ENCODE measurements around the gene MYO18B. TPM values are rescaled to one million over a fixed set of nuclear protein-coding genes. Genes with fewer than 3 reads are reported as not detected.

The MYO18B gene
- total and polyA plus RNA-seq, 2 of the 4 experiments (the other 2 are of a cell fraction) = under 0.01 TPM; not detected in 1

DNA sequence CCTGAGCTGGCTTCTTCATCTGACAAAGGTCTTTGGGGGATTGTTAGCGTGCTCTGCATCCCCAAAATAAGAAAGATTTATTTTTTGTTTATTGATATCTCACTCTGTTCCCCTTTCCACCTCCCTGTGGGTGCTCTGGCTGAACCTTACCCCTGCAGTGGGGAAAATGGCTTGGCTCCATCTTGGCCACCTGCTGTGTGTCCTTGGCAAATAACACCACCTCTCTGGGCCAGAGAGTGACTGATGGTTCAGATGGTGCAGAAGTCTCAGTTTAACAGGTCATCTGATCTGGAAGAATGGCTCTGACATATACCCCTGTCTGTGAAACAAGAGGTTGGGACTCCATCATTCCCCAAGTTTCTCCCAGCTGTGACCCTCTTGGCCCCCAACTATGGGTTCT, 157.6 kb downstream of the MYO18B start:
- H2BK20ac ChIP-seq (ENCODE audit: low read depth, low read length) = no peak overlapping the region
- no peak overlapping the region for H3K4ac ChIP-seq (ENCODE audit: low read depth, low read length)
- H2BK5ac ChIP-seq (ENCODE audit: low read depth, low read length, poor library complexity, severe bottlenecking) = no peak overlapping the region
- H3K9ac ChIP-seq (ENCODE audit: low read depth, low read length) = no peak overlapping the region
- no TSS peak for BruUV-seq (replicated peaks)
- H2BK15ac ChIP-seq (ENCODE audit: low read depth, low read length) = no peak overlapping the region
- intact Hi-C loops (cut with micrococcal nuclease) (no loop called here), dilution Hi-C loops (cut with HindIII; ENCODE audit: low sequenced_read_pairs, unreplicated experiment) (no loop called here), in situ Hi-C loops (cut with MboI; ENCODE audit: low sequenced_read_pairs) (no loop called here)
- ATAC-seq (ENCODE audit: low read depth) (no peak), DNase-seq (no peak)
- H4K91ac ChIP-seq (ENCODE audit: insufficient read depth, low read depth, low read length) = no peak overlapping the region
- H3K79me1 ChIP-seq (ENCODE audit: low read depth in 1 of 2, low read length in 2 of 2) = no peaks in the 10 kb centered on the region
- no CpG with 5 or more reads among the region's 1 CpG for WGBS, 2 experiments (ENCODE audit: extremely low coverage in 2 of 2, insufficient read length in 1 of 2)
- no peaks in the 10 kb centered on the region for H3K27me3 ChIP-seq (ENCODE audit: control insufficient read depth, insufficient read depth, low read length)
- no peak overlapping the region for H4K5ac ChIP-seq (ENCODE audit: low read depth, low read length)
- no peak overlapping the region for H4K8ac ChIP-seq (ENCODE audit: low read depth in 2 of 2, low read length in 2 of 2)
- POLR2A ChIA-PET (ENCODE audit: unreplicated experiment) = no interaction called here
- CTCF ChIA-PET = no interaction called here
- H3K4me3 ChIP-seq (ENCODE audit: insufficient read depth, low read depth, low read length) = no peak overlapping the region
- H3K23ac ChIP-seq (ENCODE audit: low read depth, low read length) = no peak overlapping the region
- H2AK9ac ChIP-seq (replicated peaks; ENCODE audit: low read depth, low read length, poor library complexity) = no peak overlapping the region
- no peak overlapping the region for H3K18ac ChIP-seq (ENCODE audit: low read depth, low read length)
- peaks cover 18% of the 10 kb centered on the region for H3K9me3 ChIP-seq (ENCODE audit: control insufficient read depth, insufficient read depth, low read length)
- no peak overlapping the region for H2AFZ ChIP-seq (replicated peaks; ENCODE audit: low read length, poor library complexity)
- H3K14ac ChIP-seq (replicated peaks; ENCODE audit: low read depth, low read length) = no peak overlapping the region
- H3K27ac ChIP-seq (ENCODE audit: insufficient read depth, low read length) = no peak overlapping the region
- no peak overlapping the region for H3K56ac ChIP-seq (ENCODE audit: extremely low read depth, insufficient read depth, low read length)
- H3K4me2 ChIP-seq (ENCODE audit: low read depth, low read length) = no peak overlapping the region
- H4K20me1 ChIP-seq (ENCODE audit: insufficient read depth, low read length) = no peaks in the 10 kb centered on the region
- no peak overlapping the region for H2AK5ac ChIP-seq (ENCODE audit: low read depth, low read length)
- H3K4me1 ChIP-seq (ENCODE audit: control insufficient read depth, insufficient read depth, low read length) = no peaks in the 10 kb centered on the region
- no peaks in the 10 kb centered on the region for H3K9me1 ChIP-seq (ENCODE audit: insufficient read depth, low read length)
- no peak for TF ChIP-seq MXI1 (IDR thresholded peaks at IDR 0.05; ENCODE audit: borderline replicate concordance, low read depth, low read length)
- no peaks in the 10 kb centered on the region for H3K36me3 ChIP-seq (ENCODE audit: control insufficient read depth, insufficient read depth, low read length)
- no peak overlapping the region for H2BK120ac ChIP-seq (ENCODE audit: low read depth, low read length)
